Neuron (in vitro differentiated cells): ENCODE results near the gene BSN.

Experiments
- H2AFZ ChIP-seq: one replicate; pipeline ENCODE4 v1.6.1; 2013; ENCODE audit warnings: low read depth, mild to moderate bottlenecking, inconsistent platforms, low read length, moderate library complexity
- H3K27me3 ChIP-seq: one replicate; pipeline ENCODE4 v1.6.1; 2013; ENCODE audit warnings: low read length; ENCODE audit not compliant: insufficient read depth
- H3K36me3 ChIP-seq: one replicate; pipeline ENCODE4 v1.6.1; 2013; ENCODE audit warnings: low read length; ENCODE audit not compliant: insufficient read depth
- H3K4me1 ChIP-seq: one replicate; pipeline ENCODE4 v1.6.1; 2013; ENCODE audit warnings: low read length; ENCODE audit not compliant: insufficient read depth
- H3K4me3 ChIP-seq: 2 replicates; pipeline ENCODE4 v1.5.1; 2013; ENCODE audit warnings: mild to moderate bottlenecking, low read length, moderate library complexity
- H3K9me3 ChIP-seq: one replicate; pipeline ENCODE4 v1.6.1; 2013; ENCODE audit warnings: low read length

The BSN gene

GRCh38 chr3:49523756-49524747 lies 30.2 kb upstream of the BSN start:
- Histone ChIP-seq H3K4me3 (no peak overlapping the region), H3K4me1 (peaks cover 12% of the 10 kb centered on the region), H2AFZ (no peak overlapping the region), H3K9me3 (no peaks in the 10 kb centered on the region), H3K36me3 (peaks cover 29% of the 10 kb centered on the region), H3K27me3 (no peaks in the 10 kb centered on the region)

- Histone ChIP-seq H3K4me3 (no peak overlapping the region), H3K9me3 (peaks cover 14% of the 10 kb centered on the region), H3K36me3 (peaks cover 45% of the 10 kb centered on the region)
Measured at GRCh38 chr3:49529567-49529966, 24.7 kb upstream of the BSN start.

GRCh38 chr3:49530231-49530630 lies 24.0 kb upstream of the BSN start:
- H3K9me3 ChIP-seq = peaks cover 14% of the 10 kb centered on the region
- peaks cover 16% of the 10 kb centered on the region for H3K4me1 ChIP-seq
- no peak overlapping the region for H2AFZ ChIP-seq
- no peaks in the 10 kb centered on the region for H3K27me3 ChIP-seq
- H3K36me3 ChIP-seq = peaks cover 41% of the 10 kb centered on the region
- no peak overlapping the region for H3K4me3 ChIP-seq

More at GRCh38 chr3:49529567-49529966, 24.7 kb upstream of the BSN start:
- Histone ChIP-seq H3K4me1 (peaks cover 10% of the 10 kb centered on the region), H2AFZ (no peak overlapping the region), H3K27me3 (no peaks in the 10 kb centered on the region)

- peaks cover 14% of the 10 kb centered on the region for H3K9me3 ChIP-seq
- H2AFZ ChIP-seq = no peak overlapping the region
- H3K4me3 ChIP-seq = no peak overlapping the region
- peaks cover 21% of the 10 kb centered on the region for H3K4me1 ChIP-seq
- peaks cover 41% of the 10 kb centered on the region for H3K36me3 ChIP-seq
- no peaks in the 10 kb centered on the region for H3K27me3 ChIP-seq
Measured at GRCh38 chr3:49530701-49531100, 23.6 kb upstream of the BSN start.

DNA sequence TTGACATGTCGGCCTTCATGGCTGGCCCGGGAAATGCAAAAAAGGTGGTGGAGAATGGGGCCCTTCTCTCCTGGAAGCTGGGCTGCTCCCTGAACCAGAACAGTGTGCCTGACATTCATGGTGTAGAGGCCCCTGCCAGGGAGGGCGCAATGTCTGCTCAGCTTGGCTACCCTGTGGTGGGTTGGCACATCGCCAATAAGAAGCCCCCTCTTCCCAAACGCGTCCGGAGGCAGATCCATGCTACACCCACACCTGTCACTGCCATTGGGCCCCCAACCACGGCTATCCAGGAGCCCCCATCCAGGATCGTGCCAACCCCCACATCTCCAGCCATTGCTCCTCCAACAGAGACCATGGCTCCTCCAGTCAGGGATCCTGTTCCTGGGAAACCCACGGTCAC lies 23.1 kb upstream of the BSN start:
- Histone ChIP-seq H3K27me3 (no peaks in the 10 kb centered on the region), H3K4me1 (peaks cover 26% of the 10 kb centered on the region), H2AFZ (no peak overlapping the region), H3K36me3 (peaks cover 41% of the 10 kb centered on the region), H3K9me3 (peaks cover 14% of the 10 kb centered on the region), H3K4me3 (no peak overlapping the region)

DNA sequence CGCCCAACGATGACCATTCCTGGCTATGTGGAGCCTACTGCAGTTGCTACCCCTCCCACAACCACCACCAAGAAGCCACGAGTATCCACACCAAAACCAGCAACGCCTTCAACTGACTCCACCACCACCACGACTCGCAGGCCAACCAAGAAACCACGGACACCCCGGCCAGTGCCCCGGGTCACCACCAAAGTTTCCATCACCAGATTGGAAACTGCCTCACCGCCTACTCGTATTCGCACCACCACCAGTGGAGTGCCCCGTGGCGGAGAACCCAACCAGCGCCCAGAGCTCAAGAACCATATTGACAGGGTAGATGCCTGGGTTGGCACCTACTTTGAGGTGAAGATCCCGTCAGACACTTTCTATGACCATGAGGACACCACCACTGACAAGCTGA lies 22.6 kb upstream of the BSN start:
- no peaks in the 10 kb centered on the region for H3K27me3 ChIP-seq
- H3K4me1 ChIP-seq = peaks cover 31% of the 10 kb centered on the region
- H3K36me3 ChIP-seq = peaks cover 41% of the 10 kb centered on the region
- H2AFZ ChIP-seq = no peak overlapping the region
- no peak overlapping the region for H3K4me3 ChIP-seq
- H3K9me3 ChIP-seq = peaks cover 14% of the 10 kb centered on the region

DNA sequence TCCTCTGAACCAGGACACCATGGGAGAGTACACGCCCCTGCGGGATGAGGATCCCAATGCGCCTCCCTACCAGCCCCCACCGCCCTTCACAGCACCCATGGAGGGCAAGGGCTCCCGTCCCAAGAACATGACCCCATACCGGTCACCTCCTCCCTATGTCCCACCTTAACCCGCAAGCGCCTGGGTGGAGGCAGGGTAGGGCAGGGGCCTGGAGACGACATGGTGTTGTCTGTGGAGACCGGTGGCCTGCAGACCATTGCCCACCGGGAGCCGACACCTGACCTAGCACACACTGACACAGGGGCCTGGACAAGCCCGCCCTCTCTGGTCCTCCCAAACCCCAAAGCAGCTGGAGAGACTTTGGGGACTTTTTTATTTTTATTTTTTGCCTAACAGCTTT lies 21.2 kb upstream of the BSN start:
- Histone ChIP-seq H3K9me3 (peaks cover 14% of the 10 kb centered on the region), H2AFZ (no peak overlapping the region), H3K27me3 (no peaks in the 10 kb centered on the region), H3K36me3 (peaks cover 41% of the 10 kb centered on the region), H3K4me1 (peaks cover 34% of the 10 kb centered on the region), H3K4me3 (no peak overlapping the region)

- Histone ChIP-seq H3K9me3 (peaks cover 14% of the 10 kb centered on the region), H2AFZ (no peak overlapping the region), H3K4me3 (no peak overlapping the region), H3K36me3 (peaks cover 37% of the 10 kb centered on the region), H3K27me3 (no peaks in the 10 kb centered on the region), H3K4me1 (peaks cover 34% of the 10 kb centered on the region)
Measured at GRCh38 chr3:49533786-49534519, 20.3 kb upstream of the BSN start.

GRCh38 chr3:49534581-49535441 lies 19.5 kb upstream of the BSN start:
- H2AFZ ChIP-seq = no peak overlapping the region
- no peak overlapping the region for H3K4me3 ChIP-seq
- H3K4me1 ChIP-seq = peaks cover 34% of the 10 kb centered on the region
- H3K27me3 ChIP-seq = no peaks in the 10 kb centered on the region
- H3K36me3 ChIP-seq = peaks cover 33% of the 10 kb centered on the region
- peaks cover 14% of the 10 kb centered on the region for H3K9me3 ChIP-seq

DNA sequence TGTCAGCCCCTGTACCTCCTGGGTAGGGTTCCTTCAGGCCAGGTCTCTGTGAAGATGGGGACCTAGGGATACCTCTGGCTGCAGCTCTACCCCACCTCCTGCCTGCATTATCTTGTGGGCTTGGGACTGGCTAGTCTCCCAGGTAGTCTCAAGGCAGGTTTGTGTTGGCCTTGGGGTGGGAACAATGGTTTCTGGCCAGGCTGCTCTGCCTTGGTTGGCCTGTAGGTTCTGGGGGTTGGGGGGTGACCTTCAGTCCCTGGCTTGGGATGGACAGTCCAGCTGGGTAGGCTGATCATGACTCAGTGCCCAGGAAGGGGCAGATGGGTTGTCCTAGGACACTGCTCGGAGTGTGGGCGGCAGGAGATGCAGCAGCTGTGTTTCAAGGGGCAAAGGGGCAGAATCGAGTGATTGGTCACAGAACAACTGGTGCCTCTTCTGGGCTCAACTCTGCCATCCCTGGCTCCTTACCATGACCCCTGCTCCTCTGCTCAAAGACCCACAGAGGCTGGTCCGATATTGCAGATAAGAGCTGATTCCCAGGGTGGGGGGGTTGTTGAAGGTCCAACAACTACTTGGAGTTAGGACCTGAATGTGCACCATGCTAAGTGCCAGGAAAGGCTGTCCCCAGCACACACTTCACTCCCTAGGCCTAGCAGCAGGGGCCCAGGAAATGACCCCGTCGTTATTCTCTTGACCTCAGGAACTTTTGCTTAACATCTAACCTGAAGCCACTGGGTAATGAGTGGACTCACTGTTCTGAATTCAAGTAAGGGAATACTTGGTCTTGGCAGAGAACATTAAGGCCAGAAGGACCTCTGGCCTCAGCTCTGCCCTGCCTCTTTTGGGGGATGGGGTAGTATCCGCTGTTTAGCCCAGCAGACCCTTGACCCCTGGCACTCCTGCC lies 18.1 kb upstream of the BSN start:
- H3K9me3 ChIP-seq = peaks cover 14% of the 10 kb centered on the region
- peaks cover 20% of the 10 kb centered on the region for H3K36me3 ChIP-seq
- H3K27me3 ChIP-seq = no peaks in the 10 kb centered on the region
- peaks cover 40% of the 10 kb centered on the region for H3K4me1 ChIP-seq
- H3K4me3 ChIP-seq = no peak overlapping the region
- H2AFZ ChIP-seq = no peak overlapping the region

- Histone ChIP-seq H3K4me3 (no peak overlapping the region), H3K4me1 (peaks cover 40% of the 10 kb centered on the region)
Measured at GRCh38 chr3:49536875-49537533, 17.3 kb upstream of the BSN start.

More at GRCh38 chr3:49536875-49537533, 17.3 kb upstream of the BSN start:
- no peak overlapping the region for H2AFZ ChIP-seq
- H3K36me3 ChIP-seq = peaks cover 12% of the 10 kb centered on the region
- H3K9me3 ChIP-seq = peaks cover 6% of the 10 kb centered on the region
- H3K27me3 ChIP-seq = no peaks in the 10 kb centered on the region
